Neural progenitor cell (in vitro differentiated cells): ENCODE measurements around the gene TMEM108.

ENCODE experiments used
- CTCF ChIP-seq: fragments of 200-600 bp; sonication (generic); IDR thresholded peaks from 2 replicates; pipeline ENCODE4 v1.5.1; 2017; ENCODE audit warnings: antibody characterized with exemption, mild to moderate bottlenecking
- EZH2 ChIP-seq: fragments of 200-600 bp; sonication (generic); IDR thresholded peaks from 2 replicates; pipeline ENCODE4 v1.6.1; 2017; ENCODE audit warnings: antibody characterized with exemption, mild to moderate bottlenecking, moderate library complexity

GRCh38 chr3:133254151-133254550 lies 216.0 kb downstream of the TMEM108 start:
- TF ChIP-seq CTCF (no peak), EZH2 (no peak)
